NCI-H2029 (cell line): ENCODE results near the gene CDK16.

Experiments
- DNase-seq: peaks from one replicate; lab custom pipeline; 2025; lab: John Stamatoyannopoulos, UW

Gene CDK16

DNA sequence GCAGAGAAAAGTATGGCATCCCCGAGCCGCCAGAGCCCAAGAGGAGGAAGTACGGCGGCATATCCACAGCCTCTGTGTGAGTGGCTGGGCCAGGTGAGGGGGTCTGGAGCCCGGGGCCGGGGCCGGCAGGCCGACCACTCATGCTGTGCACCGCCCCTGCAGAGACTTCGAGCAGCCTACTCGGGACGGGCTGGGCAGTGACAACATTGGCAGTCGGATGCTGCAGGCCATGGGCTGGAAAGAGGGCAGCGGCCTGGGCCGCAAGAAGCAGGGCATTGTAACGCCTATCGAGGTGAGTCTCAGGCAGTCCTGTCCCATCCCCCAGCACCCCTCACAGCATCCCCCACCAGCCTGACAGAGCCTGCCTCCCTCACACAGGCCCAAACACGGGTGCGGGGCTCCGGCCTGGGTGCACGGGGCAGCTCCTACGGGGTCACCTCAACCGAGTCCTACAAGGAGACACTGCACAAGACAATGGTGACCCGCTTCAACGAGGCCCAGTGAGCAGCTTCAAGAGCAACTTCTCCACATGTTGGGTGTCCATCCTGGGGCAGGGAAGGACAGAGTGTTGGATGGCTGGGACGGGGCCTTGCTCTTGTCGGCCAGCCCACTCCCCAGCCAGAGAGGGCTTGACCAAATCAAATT is 32.3 kb upstream of the CDK16 start:
- no peak for DNase-seq

DNA sequence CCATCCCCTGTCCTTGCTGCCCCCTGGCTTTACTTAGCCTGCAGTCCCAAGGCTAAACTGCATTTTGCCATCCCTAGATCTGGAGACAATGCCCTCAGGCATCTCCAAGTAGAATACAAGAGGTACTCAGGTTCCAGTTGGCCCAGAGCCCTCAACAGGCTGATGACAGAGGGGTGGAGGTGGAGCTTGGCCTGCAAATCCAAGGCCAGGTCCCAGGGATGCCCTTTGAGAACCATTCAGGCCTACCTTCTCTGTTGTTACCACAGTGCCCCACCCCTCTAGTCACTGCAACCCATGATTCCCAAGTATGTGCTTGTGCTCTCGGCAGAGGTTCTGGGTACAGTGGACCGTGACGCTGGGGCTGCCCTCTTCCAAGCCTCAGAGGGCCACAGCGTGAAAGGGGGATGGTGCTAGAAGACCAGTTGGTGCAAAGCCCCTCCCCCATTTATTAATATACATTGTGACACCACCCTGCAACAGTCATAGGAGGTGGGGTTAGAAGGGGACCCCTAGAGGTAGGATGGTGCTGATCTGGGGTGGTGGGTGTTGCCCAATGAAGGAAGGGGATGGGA is 31.3 kb upstream of the CDK16 start:
- DNase-seq: peak; percentile 37

DNA sequence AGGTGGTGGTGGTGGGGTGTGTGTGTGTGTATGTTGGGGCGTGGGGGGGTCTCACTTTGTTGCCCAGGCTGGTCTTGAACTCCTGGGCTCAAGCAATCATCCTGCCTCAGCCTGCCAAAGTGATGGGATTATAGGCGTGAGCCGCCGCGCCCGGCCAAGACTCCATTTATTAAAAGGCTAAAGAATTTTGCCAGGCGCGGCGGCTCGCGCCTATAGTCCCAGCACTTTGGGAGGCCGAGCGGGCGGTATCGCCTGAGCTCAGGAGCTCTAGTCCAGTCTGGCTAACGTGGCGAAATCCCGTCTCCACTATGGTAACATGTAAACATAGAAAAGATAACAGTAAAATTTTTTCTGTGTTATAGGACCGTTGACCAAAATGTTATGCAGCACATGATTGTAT is 28.6 kb upstream of the CDK16 start:
- DNase-seq: no peak

DNA sequence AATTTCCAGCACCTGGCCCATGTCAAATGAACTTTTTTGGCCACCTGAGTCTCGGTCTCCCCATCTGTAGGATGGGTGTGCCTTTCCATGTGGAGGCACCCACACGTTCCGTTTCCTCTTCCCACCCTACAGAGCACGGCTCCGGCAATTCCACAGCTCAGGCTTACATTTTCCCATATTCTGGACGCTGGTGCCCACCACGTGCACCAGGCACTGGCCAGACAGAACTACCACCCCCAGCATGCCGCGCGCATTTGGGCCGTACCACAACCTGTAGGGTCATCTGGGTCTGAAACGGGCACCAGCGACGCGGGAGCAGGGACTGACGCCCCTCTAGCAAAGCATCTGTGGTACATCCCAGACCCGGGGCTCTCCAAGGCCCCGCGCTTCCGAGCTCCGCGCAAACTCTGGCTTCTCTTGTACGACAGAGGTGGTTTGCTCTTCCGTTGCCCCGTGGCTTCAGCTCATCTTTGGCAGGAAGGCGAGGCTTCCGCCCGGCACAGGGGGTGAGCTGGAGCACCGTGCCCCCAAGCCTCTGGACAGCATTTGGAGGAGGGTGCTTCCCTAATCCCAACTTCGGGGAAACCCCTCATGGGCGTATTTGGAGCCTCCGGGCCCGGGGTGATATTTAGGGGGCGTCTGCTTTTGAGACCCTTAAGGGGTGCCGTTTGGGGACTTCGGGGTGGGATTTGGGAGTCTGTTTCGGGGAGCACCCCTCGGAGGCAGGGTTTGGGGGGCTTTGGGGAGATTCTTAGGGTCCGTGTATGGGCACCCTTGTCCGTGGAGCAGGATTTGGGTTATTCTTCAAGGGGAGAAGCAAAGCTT is 27.8 kb upstream of the CDK16 start:
- peak; percentile 79 for DNase-seq

DNA sequence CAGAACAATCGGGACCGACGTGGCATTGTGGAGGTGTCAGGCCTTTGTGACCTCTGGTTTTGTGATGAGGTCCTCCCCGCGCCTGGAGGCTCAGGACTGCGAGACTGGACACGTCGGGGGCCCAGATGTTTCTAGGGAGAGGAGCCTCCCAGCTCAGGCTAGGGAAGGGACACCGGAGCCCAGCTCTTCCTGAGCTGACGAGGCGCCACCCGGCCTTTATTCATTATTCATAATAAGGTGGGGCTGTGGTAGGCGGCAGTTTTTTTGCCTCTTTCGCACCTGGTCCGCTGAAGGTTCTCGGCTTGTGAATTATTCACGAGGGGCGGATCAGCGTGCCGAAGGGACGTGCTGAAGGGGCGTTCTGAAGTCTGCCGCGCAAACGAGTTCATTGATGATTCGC is 27.1 kb upstream of the CDK16 start:
- DNase-seq: peak; percentile 7

DNA sequence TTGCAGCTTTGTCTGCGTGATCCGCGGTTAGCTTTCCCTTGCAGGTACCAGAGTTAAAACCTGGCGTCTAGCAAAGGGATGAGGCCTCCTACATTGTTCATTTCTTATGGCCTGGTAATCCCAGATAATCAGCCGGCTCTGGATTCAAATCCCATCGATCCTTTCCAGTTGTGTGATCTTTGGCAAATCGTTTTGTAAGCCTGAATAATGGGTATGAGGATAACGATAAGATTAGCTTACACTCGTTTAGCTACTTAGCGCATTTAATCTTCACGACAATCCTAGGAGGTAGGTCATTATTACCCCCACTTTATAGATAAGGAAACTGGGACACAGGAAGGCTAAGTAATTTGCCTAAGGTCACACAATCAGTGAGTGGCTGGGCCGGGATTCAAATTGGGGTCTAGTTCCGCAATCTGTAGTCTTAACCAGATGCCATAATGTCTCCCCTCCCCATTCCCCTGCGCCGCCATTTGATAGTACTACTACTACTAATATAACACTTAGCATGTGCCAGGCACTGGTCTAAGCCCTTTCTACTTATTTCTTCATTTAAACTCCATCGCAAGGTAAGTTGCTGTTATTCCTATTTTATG is 26.6 kb upstream of the CDK16 start:
- DNase-seq: no peak

DNA sequence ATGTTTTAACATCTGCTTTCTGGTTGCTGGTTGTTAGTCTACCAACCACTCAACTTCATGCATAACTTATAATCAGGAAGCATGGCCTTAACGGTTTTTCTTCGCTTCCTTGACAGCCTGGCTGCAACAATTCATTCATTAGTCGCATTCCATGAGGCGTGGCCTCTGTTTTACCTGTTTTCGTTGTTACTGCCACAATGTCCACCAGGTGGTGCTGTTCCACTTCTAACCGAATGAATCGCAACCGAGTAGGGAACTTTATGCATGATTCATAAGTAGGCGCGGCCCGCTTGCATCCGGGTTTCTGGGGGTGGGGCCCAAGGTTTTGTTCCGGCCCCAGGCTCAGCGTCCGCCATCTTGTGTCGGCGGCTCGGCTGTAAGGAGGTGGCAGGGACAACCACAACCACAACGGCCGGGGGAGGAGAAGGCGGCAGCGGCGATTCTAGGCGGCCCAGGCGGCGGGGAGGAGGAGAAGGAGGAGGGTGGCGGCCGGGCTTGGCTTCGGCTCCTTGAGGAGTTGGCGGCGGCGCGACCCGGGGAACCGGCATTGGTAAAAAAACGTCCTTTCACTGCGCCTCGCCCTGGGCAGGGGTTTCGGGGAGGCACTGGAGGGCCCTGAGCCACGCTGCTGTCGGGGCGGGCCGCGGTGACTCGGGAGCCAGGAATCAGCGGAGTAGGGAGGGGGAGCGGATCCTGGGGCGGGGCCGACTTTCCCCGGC is 24.8 kb upstream of the CDK16 start, which contains the start of gene UBA1:
Gene UBA1 (plus strand): TSS at position 355 of the 719 bp plus-strand sequence. CDS start 4,974 bp downstream, outside the sequence.
- DNase-seq: peak; percentile 87

DNA sequence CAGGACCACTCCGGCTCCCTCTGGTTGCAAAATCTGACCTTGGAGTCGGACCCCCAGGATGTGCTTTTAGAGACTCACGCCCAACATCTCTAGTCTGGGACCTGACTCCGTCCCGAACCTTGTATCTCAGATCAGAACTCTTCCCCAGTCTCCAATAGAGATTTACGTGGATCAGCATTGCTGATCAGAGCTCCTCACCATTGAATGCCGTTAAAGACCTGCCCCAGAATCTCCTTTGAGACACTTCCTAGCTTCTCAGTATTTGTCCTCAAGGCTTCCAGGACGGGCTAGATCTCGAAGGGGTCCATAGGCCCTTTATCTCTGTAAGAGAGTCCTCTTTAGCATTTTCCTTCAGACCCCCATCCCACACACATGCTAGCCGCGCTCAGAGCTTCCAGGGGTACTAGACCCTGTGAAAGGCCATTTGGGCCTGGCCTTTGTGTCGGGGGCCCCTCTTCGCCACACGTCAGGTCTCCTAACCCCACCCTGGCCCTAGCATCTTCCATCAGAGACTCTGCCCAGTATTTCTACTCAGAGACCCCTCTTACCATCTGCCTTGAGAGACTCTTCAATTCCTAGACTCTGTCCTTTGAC is 24.2 kb upstream of the CDK16 start:
- no peak for DNase-seq

DNA sequence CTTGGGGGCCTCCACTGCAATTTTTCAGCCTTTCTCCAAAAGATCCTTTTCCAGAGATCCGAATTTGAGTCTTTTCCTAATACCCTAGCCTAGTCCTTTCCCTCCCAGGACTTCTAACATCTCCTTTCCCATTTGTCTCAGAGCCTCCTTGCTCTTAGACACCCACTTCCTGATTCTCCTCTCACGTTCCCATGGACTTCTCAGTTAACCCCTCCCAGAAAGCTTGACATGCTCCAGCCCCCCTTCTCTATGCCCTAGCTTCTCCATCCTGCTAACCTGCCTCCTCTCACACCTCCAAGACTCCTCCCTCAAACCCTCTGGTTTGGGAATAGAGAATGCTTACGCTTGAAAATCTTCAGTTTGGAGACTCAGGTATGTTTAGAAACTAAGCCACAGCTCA is 22.4 kb upstream of the CDK16 start:
- no peak for DNase-seq

DNA sequence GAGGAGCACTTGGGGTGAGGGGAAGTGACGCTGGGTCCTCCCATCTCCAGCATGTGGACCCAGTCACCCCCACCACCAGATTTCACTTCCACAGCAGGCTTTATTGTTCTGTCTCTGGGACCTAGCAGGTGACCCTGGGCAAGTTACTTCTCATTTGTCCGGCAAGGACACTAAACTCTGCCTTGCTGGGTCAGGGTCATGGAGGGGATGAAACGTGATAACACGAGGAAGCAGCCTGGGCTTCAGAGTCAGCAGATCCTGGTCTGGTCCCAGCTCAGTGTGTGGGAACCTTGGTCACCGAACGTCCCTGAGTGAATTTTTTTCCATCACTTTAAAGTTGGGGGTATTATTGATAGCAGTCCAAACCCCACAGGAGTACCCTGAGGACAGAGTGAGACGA is 21.0 kb upstream of the CDK16 start:
- DNase-seq: no peak

DNA sequence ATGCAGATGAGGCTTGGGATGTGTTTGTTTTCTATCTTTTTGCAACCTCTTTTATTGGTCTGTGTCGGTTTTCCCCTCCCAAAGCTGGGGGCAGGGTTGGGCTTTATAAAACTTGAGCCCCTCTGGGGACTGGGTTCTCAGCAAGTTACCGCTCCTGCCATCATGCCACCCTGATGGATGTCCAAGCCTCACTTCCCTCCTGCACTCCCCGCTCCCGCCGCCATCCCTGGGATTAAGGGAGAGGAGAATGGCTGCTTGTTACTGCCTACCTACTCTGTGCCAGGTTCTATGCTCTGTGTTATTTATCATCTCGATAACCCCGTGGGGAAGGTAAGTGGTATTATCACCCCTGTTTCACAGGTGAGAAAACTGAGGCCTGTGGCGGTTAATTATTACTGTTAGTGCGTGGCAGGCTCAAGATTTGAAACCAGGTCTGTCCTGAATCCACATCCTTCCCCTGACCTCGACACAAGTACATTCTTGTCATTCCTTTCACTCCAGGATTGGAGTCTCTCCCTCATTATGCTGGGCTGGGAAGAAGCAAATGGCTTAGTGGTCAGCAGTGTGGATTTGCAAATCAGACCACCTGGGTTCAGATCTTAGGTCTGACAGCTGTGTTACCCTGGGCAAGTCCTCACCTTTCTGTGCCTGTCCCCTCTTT is 20.3 kb upstream of the CDK16 start:
- no peak for DNase-seq

DNA sequence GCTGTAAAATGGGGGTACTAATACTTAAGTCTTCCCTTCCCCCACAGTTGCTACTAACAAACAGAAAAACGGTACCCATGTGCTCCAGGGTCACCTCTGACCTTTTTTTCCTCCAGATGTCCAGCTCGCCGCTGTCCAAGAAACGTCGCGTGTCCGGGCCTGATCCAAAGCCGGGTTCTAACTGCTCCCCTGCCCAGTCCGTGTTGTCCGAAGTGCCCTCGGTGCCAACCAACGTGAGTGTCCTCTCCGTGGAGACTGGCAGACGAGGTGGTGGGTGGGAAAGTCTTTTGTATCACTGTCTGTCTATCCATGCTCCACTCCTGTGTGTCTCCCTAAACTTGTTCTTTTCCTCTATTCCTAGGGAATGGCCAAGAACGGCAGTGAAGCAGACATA is 19.8 kb upstream of the CDK16 start:
- no peak for DNase-seq

DNA sequence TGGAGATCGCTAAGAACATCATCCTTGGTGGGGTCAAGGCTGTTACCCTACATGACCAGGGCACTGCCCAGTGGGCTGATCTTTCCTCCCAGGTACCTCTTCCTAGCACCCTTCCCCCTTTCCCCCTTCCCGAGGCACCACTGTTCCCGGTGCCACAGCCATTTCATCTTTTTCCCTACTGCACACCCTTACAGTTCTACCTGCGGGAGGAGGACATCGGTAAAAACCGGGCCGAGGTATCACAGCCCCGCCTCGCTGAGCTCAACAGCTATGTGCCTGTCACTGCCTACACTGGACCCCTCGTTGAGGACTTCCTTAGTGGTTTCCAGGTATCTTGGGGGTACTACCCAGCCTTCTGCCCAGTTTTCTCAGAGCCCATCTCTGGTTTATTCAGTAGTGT is 19.2 kb upstream of the CDK16 start:
- no peak for DNase-seq

DNA sequence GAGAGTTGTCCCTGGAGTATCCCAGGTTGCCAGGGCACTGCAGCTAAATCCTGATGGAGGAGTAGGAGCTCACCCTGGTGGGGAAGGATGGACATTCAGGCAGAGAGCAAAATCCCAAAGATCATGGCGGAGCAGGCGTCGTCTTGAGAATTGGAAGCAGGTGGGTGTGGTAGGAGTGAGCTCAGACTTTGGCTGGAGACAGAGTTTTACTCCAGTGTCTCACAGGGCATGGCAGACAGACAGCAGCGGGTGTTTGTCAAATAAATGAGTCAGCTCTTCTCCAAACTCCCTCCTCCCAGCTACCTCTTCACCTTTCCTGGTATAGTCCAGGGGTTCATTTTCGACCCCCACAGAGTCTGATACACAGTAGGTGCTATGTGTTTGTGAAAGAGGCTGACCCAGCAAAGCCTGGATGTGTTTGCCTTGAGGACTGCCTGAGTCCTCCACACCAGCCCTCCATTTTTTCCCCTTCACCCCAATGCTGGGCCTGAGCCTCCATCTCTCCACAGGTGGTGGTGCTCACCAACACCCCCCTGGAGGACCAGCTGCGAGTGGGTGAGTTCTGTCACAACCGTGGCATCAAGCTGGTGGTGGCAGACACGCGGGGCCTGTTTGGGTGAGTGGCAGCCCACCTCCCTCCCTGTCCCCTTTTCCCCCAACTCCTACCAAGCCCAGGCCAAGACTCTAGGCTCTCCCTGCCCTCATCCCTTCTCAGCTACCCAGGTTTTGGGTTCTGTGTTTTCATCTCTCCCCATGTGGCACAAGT is 17.9 kb upstream of the CDK16 start:
- no peak for DNase-seq

DNA sequence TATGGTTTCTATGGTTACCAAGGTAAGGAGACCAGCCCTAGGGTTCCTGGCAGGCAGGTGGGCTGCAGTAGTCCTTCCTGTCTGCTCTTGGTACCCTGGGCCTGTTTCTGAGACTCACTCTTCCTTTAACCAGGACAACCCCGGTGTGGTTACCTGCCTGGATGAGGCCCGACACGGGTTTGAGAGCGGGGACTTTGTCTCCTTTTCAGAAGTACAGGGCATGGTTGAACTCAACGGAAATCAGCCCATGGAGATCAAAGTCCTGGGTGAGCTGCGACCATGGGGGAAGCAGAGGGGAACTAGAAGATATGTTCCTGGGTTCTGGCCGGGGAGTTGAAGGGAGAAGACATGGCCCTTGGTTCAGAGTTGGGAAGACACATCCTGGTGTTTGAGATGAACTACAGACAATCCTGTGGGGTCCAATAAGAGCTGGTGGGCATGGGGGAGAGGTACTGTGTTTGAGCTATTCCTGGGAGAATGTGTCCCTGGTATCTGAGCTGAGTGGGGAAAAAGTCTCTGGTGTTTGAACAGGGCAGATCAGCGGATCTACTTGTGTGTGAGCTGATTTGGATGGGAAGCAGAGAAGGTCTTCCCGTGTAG is 17.0 kb upstream of the CDK16 start:
- no peak for DNase-seq

DNA sequence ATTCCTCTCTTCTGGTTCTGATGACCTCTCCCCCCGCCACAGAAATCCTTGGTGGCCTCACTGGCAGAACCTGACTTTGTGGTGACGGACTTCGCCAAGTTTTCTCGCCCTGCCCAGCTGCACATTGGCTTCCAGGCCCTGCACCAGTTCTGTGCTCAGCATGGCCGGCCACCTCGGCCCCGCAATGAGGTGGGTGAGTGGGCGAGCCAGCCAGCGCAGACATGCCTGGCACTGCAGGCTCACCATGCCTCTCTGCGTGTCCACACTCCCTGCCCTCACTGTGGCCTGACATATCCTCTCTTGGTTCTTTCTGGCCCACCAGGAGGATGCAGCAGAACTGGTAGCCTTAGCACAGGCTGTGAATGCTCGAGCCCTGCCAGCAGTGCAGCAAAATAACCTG is 16.2 kb upstream of the CDK16 start:
- DNase-seq: no peak

DNA sequence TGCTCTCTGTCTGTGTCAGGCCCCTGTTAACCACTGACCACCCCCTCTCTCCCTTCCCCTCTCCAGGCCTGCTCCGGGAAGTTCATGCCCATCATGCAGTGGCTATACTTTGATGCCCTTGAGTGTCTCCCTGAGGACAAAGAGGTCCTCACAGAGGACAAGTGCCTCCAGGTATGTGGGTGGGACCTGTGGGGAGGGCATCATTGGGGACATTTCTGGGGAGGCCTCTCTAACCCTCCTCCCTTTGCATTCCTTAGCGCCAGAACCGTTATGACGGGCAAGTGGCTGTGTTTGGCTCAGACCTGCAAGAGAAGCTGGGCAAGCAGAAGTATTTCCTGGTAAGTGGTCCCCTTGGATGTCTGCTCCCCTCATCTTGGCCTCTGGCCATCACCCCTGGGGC is 15.6 kb upstream of the CDK16 start:
- DNase-seq: no peak

DNA sequence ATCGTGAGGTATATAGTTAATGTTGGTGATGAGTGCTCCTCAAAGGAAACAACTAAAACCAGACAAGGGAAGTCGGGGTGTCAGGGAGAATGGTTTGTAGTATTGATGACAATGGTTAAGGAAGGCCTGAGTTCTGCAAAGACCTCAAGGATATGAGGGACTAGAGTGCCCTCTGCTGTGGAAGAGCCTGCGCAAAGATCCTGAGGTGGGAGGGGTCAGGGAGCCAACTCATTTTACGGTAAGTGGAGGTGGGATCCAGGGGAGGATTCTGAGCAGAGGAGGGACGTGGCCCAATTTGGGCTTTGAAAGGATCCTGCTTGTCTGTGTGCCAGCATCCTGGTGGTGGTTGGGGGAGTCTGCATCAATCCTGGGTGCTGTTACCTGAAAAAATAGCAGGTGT is 13.5 kb upstream of the CDK16 start:
- DNase-seq: no peak

DNA sequence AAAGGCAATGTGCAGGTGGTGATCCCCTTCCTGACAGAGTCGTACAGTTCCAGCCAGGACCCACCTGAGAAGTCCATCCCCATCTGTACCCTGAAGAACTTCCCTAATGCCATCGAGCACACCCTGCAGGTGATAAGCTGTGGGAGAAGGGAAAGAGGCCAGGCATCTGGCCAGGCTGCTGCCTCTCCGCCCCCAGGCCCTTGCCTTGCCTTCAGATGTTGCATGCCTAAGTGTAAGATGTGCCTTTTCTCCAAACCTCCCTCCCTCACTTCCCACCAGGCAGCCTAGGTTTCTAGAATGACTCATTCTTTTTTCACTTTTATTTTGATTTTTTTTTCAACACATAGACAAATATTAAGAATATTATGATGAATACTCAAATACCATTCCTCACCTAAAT is 12.2 kb upstream of the CDK16 start:
- DNase-seq: no peak

DNA sequence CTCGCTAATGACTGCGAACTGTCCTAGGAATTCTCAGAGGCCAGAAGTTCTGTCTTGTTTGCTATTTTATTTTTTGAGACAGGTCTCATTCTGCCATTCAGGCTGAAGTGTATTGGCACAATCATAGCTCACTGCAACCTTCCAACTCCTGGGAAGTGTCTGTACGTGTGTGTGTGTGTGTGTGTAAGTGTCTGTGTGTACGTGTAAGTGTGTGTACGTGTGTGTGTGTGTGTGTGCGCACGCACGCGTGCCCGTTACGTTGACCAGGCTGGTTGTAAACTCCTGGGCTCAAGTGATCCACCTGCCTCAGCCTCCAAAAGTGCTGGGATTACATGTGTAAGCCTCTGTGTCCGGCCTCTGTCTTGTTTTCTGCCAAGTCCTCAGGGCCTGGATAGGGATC is 10.4 kb upstream of the CDK16 start:
- DNase-seq: no peak
